ENCODE results near the gene HOXC5. TPM values are rescaled to one million over a fixed set of nuclear protein-coding genes. Genes with fewer than 3 reads are reported as not detected.

The HOXC5 gene
- total RNA-seq, 1 donor: 0.43 TPM

DNA sequence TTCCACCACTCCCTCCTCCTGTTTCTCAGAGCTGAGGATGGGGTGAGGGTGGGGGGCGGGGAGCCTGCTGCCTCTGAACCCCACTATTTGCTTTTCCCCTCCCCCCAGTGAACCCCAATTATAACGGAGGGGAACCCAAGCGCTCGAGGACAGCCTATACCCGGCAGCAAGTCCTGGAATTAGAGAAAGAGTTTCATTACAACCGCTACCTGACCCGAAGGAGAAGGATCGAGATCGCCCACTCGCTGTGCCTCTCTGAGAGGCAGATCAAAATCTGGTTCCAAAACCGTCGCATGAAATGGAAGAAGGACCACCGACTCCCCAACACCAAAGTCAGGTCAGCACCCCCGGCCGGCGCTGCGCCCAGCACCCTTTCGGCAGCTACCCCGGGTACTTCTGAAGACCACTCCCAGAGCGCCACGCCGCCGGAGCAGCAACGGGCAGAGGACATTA is 21.9 kb downstream of the HOXC5 start:
- no peak for DNase-seq (ENCODE audit: low read depth)
- no peak overlapping the region for H3K4me3 ChIP-seq (ENCODE audit: low read depth, low read length)
- TF ChIP-seq, protein P1, sequence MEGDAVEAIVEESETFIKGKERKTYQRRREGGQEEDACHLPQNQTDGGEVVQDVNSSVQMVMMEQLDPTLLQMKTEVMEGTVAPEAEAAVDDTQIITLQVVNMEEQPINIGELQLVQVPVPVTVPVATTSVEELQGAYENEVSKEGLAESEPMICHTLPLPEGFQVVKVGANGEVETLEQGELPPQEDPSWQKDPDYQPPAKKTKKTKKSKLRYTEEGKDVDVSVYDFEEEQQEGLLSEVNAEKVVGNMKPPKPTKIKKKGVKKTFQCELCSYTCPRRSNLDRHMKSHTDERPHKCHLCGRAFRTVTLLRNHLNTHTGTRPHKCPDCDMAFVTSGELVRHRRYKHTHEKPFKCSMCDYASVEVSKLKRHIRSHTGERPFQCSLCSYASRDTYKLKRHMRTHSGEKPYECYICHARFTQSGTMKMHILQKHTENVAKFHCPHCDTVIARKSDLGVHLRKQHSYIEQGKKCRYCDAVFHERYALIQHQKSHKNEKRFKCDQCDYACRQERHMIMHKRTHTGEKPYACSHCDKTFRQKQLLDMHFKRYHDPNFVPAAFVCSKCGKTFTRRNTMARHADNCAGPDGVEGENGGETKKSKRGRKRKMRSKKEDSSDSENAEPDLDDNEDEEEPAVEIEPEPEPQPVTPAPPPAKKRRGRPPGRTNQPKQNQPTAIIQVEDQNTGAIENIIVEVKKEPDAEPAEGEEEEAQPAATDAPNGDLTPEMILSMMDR (IDR thresholded peaks at IDR 0.05; ENCODE audit: insufficient read depth, low read depth, low read length): no peak

DNA sequence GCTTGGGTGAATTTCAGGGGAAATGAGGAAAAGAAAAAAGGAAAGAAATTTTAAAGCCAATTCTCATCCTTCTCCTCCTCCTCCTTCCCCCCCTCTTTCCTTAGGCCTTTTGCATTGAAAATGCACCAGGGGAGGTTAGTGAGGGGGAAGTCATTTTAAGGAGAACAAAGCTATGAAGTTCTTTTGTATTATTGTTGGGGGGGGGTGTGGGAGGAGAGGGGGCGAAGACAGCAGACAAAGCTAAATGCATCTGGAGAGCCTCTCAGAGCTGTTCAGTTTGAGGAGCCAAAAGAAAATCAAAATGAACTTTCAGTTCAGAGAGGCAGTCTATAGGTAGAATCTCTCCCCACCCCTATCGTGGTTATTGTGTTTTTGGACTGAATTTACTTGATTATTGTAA is 22.7 kb downstream of the HOXC5 start:
- no peak overlapping the region for H3K4me3 ChIP-seq (ENCODE audit: low read depth, low read length)
- TF ChIP-seq, protein P1 (IDR thresholded peaks at IDR 0.05; ENCODE audit: insufficient read depth, low read depth, low read length): no peak
- DNase-seq (ENCODE audit: low read depth): no peak

DNA sequence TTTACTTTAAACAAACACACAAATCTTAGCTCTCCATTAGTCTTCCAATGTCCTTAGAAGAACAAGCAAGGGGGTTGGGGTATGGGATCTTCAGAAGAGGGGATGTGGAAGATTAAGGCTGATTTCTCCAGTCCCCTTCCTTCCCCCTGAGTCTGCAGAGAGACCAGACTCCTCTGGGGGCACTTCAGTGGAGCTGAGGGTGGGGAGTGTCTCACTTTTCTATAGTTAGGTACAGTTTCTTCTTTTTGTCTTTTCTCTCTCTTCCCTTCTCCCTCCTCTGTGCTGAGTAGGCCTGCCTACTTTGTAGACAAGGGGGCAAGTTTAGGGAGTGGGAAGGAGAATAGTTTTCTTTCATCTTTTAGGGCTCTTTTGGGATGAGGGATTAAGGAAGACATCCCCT is 23.3 kb downstream of the HOXC5 start:
- TF ChIP-seq, protein P1 (IDR thresholded peaks at IDR 0.05; ENCODE audit: insufficient read depth, low read depth, low read length): no peak
- DNase-seq (ENCODE audit: low read depth): no peak

DNA sequence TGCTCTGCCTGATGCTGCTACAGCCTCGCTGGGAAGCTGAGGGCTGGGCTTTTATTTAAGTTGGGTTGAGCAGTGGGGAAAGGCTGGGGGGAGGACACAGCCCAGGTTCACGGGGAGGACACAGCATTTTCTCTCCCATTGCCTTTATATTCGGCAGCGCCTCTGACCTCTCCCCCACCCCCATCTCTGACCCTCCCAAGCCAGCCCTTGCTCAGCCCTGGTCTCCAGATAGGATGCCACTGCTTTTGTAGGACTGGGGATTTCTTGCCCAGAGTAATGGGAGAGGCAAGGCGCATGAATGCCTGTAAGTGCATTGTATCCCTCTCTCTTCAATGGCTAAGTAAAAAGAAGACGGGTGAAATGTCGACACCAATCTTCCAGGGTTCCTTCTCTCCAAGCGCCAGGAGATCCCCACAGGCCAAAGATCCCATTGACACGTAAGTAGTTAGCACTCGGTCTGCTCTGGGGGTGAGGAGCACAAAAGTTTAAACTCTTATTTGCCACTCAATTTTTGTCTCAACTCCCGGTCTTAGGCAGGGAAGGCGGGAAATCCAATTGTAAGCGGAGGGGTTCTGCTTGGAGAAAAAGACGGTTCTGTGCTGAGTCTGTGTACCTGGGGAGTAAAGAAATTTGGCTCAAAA is 25.4 kb downstream of the HOXC5 start:
- no peak for DNase-seq (ENCODE audit: low read depth)
- H3K4me3 ChIP-seq (ENCODE audit: low read depth, low read length): no peak overlapping the region
- TF ChIP-seq, protein P1 (IDR thresholded peaks at IDR 0.05; ENCODE audit: insufficient read depth, low read depth, low read length): no peak

More for the DNA sequence above, 23.3 kb downstream of the HOXC5 start:
- H3K4me3 ChIP-seq (ENCODE audit: low read depth, low read length): no peak overlapping the region

DNA sequence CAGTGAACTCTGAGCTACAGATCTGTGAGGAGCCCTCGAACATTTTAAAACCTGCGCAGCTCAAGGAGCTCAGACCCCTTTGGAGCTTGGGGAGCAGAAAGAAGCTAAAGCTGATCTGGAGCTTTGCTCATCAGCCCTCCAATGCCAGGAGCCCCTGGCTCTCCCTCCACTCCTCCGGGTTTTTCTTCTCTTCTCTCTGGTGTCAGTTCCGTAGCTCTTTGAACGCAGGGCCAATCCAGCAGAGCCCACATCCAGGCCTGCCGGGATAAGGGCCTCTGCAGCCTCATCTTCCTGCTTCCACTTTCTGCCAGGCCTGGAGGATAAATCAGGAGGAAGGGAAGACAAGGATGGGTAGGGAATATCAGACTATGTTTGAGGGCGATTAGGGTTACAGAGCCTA is 26.8 kb downstream of the HOXC5 start:
- no peak for DNase-seq (ENCODE audit: low read depth)
- no peak overlapping the region for H3K4me3 ChIP-seq (ENCODE audit: low read depth, low read length)
- TF ChIP-seq, protein P1 (IDR thresholded peaks at IDR 0.05; ENCODE audit: insufficient read depth, low read depth, low read length): no peak

DNA sequence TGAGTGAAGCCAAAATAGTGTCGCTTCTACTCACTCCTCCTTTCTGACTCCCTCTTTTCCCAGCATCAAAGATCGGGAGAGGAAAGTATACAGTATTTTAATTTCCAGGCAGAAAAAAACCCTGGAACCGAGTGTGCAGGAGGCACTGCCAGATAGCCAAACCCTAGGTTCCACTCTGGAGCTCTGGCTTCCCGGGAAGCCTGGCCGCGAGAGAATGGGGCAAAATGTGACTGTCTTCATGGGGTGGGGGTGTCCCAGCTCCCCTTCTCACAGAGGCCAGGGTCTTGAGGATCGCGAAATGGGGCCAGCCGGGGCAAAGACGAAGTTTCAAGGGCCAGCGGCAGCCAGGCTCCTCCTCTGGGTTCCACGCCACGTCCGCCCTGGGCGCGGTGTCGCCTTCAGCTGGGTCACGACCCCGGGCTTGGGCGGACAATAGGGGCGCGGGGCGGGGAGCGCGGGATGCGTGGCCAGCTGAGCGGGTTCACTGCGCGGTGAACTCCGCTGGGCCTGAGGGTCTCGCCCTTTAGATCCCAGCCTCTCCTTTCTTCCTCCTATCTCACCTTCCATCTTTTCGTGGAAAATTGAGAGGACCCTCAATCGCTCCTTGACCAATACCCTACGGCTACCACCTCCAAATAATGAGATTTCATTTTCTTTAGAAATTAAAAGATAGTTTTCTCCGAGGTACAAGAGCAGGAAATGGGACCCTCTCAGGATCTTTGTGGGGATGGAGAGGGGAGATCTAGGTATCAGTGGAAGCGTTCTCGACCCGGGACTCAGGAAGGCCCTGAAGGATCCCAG is 27.5 kb downstream of the HOXC5 start:
- TF ChIP-seq, protein P1 (IDR thresholded peaks at IDR 0.05; ENCODE audit: insufficient read depth, low read depth, low read length): no peak
- H3K4me3 ChIP-seq (ENCODE audit: low read depth, low read length): no peak overlapping the region
- DNase-seq (ENCODE audit: low read depth): no peak

Data from fibroblast of villous mesenchyme (primary cell).